IPS-18c (cell line): ENCODE results near the gene TWIST2.

Experiments
- H3K4me3 ChIP-seq: 2 replicates; pipeline ENCODE4 v1.7.0; 2013; ENCODE audit warnings: low read depth, mild to moderate bottlenecking, low read length, moderate library complexity; ENCODE audit not compliant: insufficient read depth
- H3K9me3 ChIP-seq: one replicate; pipeline ENCODE4 v1.6.1; 2013; ENCODE audit warnings: mild to moderate bottlenecking, low read length, moderate library complexity; ENCODE audit not compliant: control insufficient read depth, insufficient read depth

Gene TWIST2

GRCh38 chr2:238863749-238864206, 15.9 kb downstream of the TWIST2 start:
- Histone ChIP-seq H3K9me3 (no peaks in the 10 kb centered on the region), H3K4me3 (no peak overlapping the region)

- no peak overlapping the region for H3K4me3 ChIP-seq
- no peaks in the 10 kb centered on the region for H3K9me3 ChIP-seq
Measured at GRCh38 chr2:238864207-238865014, 16.5 kb downstream of the TWIST2 start.

- no peaks in the 10 kb centered on the region for H3K9me3 ChIP-seq
- H3K4me3 ChIP-seq = no peak overlapping the region; the same call in 1 of the 2 replicates
Measured at GRCh38 chr2:238865015-238865719, 17.3 kb downstream of the TWIST2 start.

- Histone ChIP-seq H3K4me3 (no peak overlapping the region), H3K9me3 (no peaks in the 10 kb centered on the region)
Measured at GRCh38 chr2:238865744-238866355, 18.0 kb downstream of the TWIST2 start.

GRCh38 chr2:238866656-238867277, 18.9 kb downstream of the TWIST2 start:
- Histone ChIP-seq H3K9me3 (no peaks in the 10 kb centered on the region), H3K4me3 (no peak overlapping the region)

GRCh38 chr2:238868067-238868524, 20.2 kb downstream of the TWIST2 start:
- H3K4me3 ChIP-seq = no peak overlapping the region
- H3K9me3 ChIP-seq = no peaks in the 10 kb centered on the region

- Histone ChIP-seq H3K4me3 (no peak overlapping the region), H3K9me3 (no peaks in the 10 kb centered on the region)
Measured at GRCh38 chr2:238868616-238869292, 20.9 kb downstream of the TWIST2 start.

GRCh38 chr2:238869293-238870124, 21.6 kb downstream of the TWIST2 start:
- H3K9me3 ChIP-seq = no peaks in the 10 kb centered on the region
- H3K4me3 ChIP-seq = no peak overlapping the region

GRCh38 chr2:238870261-238870660, 22.4 kb downstream of the TWIST2 start:
- Histone ChIP-seq H3K9me3 (no peaks in the 10 kb centered on the region), H3K4me3 (no peak overlapping the region)

GRCh38 chr2:238872026-238872425, 24.1 kb downstream of the TWIST2 start:
- Histone ChIP-seq H3K9me3 (no peaks in the 10 kb centered on the region), H3K4me3 (no peak overlapping the region)

- H3K4me3 ChIP-seq = no peak overlapping the region
- H3K9me3 ChIP-seq = no peaks in the 10 kb centered on the region
Measured at GRCh38 chr2:238872628-238873380, 24.9 kb downstream of the TWIST2 start.

- Histone ChIP-seq H3K4me3 (no peak overlapping the region), H3K9me3 (no peaks in the 10 kb centered on the region)
Measured at GRCh38 chr2:238873381-238873801, 25.5 kb downstream of the TWIST2 start.

GRCh38 chr2:238873841-238874240, 26.0 kb downstream of the TWIST2 start:
- no peaks in the 10 kb centered on the region for H3K9me3 ChIP-seq
- no peak overlapping the region for H3K4me3 ChIP-seq

- Histone ChIP-seq H3K9me3 (no peaks in the 10 kb centered on the region), H3K4me3 (no peak overlapping the region)
Measured at GRCh38 chr2:238874330-238875050, 26.6 kb downstream of the TWIST2 start.

GRCh38 chr2:238875101-238875470, 27.2 kb downstream of the TWIST2 start:
- no peak overlapping the region for H3K4me3 ChIP-seq
- no peaks in the 10 kb centered on the region for H3K9me3 ChIP-seq
